HFF-Myc (cell line): ENCODE measurements around the gene SFMBT2.

Experiments used
- DNase-seq: peaks from one replicate; pipeline ENCODE4 v3.0.0-alpha.2; 2011; ENCODE audit warnings: low read depth; ENCODE audit errors: extremely low read depth
- H3K4me3 ChIP-seq: replicated peaks from 2 replicates; pipeline ENCODE4 v1.5.1; 2011; ENCODE audit warnings: low read depth, mild to moderate bottlenecking, control low read depth, low read length
- CTCF ChIP-seq: IDR thresholded peaks from 2 replicates; pipeline ENCODE4 v1.5.1; 2012; ENCODE audit warnings: mild to moderate bottlenecking, low read depth, low read length, control low read depth; ENCODE audit errors: missing control alignments

SFMBT2 gene

GRCh38 chr10:7119325-7120015, 291.4 kb downstream of the SFMBT2 start:
- TF ChIP-seq CTCF: no peak
- H3K4me3 ChIP-seq: no peak overlapping the region
- DNase-seq: no peak

GRCh38 chr10:7117806-7118674, 292.8 kb downstream of the SFMBT2 start:
- no peak for DNase-seq
- H3K4me3 ChIP-seq: no peak overlapping the region
- TF ChIP-seq CTCF: no peak

- TF ChIP-seq CTCF: no peak
- DNase-seq: no peak
- no peak overlapping the region for H3K4me3 ChIP-seq
Measured at GRCh38 chr10:7117177-7117799, 293.5 kb downstream of the SFMBT2 start.

- DNase-seq: no peak
- no peak for TF ChIP-seq CTCF
- H3K4me3 ChIP-seq: no peak overlapping the region
Measured at GRCh38 chr10:7111561-7111960, 299.3 kb downstream of the SFMBT2 start.

- H3K4me3 ChIP-seq: no peak overlapping the region
- no peak for DNase-seq
- TF ChIP-seq CTCF: no peak
Measured at GRCh38 chr10:7111089-7111488, 299.7 kb downstream of the SFMBT2 start.
